Chondrocyte (in vitro differentiated cells): ENCODE measurements around the gene NAAA. TPM values are rescaled to one million over a fixed set of nuclear protein-coding genes. Genes with fewer than 3 reads are reported as not detected.

Source experiments
- DNase-seq: peaks from one replicate; pipeline ENCODE4 v3.0.0; 2021; ENCODE audit warnings: mixed read lengths, low spot score
- H3K27ac Mint-ChIP-seq: one replicate; pipeline ENCODE4 v1.8.0; 2021; ENCODE audit warnings: mild to moderate bottlenecking, moderate library complexity, mixed read lengths; ENCODE audit not compliant: unreplicated experiment
- H3K27me3 Mint-ChIP-seq: 2 replicates; pipeline ENCODE4 v1.8.0; 2021; ENCODE audit warnings: low read depth, mixed read lengths
- H3K36me3 Mint-ChIP-seq: 2 replicates; pipeline ENCODE4 v1.8.0; 2021; ENCODE audit warnings: low read depth, mixed read lengths
- H3K4me1 Mint-ChIP-seq: 2 replicates; pipeline ENCODE4 v1.8.0; 2021; ENCODE audit warnings: low read depth, mild to moderate bottlenecking, mixed read lengths
- H3K4me3 Mint-ChIP-seq: one replicate; pipeline ENCODE4 v1.8.0; 2021; ENCODE audit warnings: mild to moderate bottlenecking, moderate library complexity, mixed read lengths; ENCODE audit not compliant: unreplicated experiment
- H3K9me3 Mint-ChIP-seq: 2 replicates; pipeline ENCODE4 v1.8.0; 2021; ENCODE audit warnings: low read depth, mixed read lengths
- CTCF ChIP-seq: fragments of 200-600 bp; sonication (generic); IDR thresholded peaks from 2 replicates; pipeline ENCODE4 v1.5.0; 2021; ENCODE audit warnings: antibody characterized with exemption, mild to moderate bottlenecking, moderate library complexity
- total RNA-seq: library from RNA; stranded (reverse); gene quantifications from 3 replicates; pipeline ENCODE4 v1.2.1, GENCODE V29; 2021

NAAA gene
- total RNA-seq, 1 donor from 2014 or later, result 18.3 TPM

- H3K36me3 Mint-ChIP-seq, result peaks cover 21% of the 10 kb centered on the region
- DNase-seq, result no peak
Measured at GRCh38 chr4:75924309-75924827, 16.4 kb downstream of the NAAA start.

GRCh38 chr4:75922588-75922987, 18.2 kb downstream of the NAAA start:
- Mint-ChIP-seq H3K36me3 (peaks cover 23% of the 10 kb centered on the region), H3K9me3 (no peaks in the 10 kb centered on the region), H3K4me1 (peaks cover 4% of the 10 kb centered on the region), H3K27me3 (no peaks in the 10 kb centered on the region), H3K27ac (no peak overlapping the region), H3K4me3 (no peak overlapping the region)
- no peak for DNase-seq
- no peak for TF ChIP-seq CTCF

More at GRCh38 chr4:75924309-75924827, 16.4 kb downstream of the NAAA start:
- H3K4me1 Mint-ChIP-seq, result peaks cover 4% of the 10 kb centered on the region
- H3K27ac Mint-ChIP-seq, result no peak overlapping the region
- no peak overlapping the region for H3K4me3 Mint-ChIP-seq
- H3K27me3 Mint-ChIP-seq, result no peaks in the 10 kb centered on the region
- no peaks in the 10 kb centered on the region for H3K9me3 Mint-ChIP-seq
- TF ChIP-seq CTCF, result no peak

DNA sequence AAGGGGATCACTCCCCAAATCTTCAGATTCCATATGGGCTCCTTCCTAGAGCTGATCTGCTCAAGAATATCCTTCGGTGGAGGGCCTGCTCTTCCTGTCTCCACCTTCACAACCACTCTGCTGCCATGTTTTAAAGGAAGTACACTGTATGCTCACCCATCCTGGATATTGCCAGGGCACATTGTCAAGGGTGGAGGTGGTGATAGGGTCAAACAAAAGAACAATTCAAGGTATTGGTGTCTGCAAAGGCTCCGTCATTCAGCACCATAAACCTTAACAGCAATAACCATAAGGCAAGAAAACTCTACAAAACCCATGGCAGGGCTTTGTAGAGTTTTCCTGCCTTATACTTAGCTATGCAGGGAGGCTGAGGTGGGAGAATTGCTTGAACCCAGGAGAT, 18.9 kb downstream of the NAAA start:
- no peaks in the 10 kb centered on the region for H3K27me3 Mint-ChIP-seq
- no peak for TF ChIP-seq CTCF
- peaks cover 4% of the 10 kb centered on the region for H3K4me1 Mint-ChIP-seq
- DNase-seq, result no peak
- H3K27ac Mint-ChIP-seq, result no peak overlapping the region
- peaks cover 22% of the 10 kb centered on the region for H3K36me3 Mint-ChIP-seq
- H3K9me3 Mint-ChIP-seq, result no peaks in the 10 kb centered on the region
- H3K4me3 Mint-ChIP-seq, result no peak overlapping the region

DNA sequence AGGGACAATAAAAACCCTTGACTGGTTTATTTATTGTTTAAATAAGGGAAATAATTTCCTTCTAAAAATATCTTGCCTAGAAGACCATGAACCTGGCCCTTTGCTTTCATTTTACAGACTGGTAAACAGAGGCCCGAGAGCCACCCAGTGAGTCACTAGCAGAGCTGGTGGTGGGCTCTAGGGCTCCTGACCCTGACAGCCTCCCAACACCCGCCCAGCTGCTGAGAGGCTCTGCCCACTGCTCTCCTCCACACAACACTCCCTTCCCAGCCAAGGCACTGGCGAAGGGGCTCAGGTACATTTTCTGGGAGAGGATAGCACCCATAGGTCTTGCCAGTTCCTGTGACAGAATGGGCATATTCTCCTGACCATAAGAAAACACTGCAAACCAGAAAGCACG, 20.5 kb downstream of the NAAA start:
- Mint-ChIP-seq H3K27me3 (no peaks in the 10 kb centered on the region), H3K9me3 (no peaks in the 10 kb centered on the region), H3K27ac (no peak overlapping the region), H3K4me3 (no peak overlapping the region), H3K36me3 (peaks cover 21% of the 10 kb centered on the region), H3K4me1 (peaks cover 8% of the 10 kb centered on the region)
- no peak for DNase-seq
- no peak for TF ChIP-seq CTCF

GRCh38 chr4:75919920-75920319, 20.9 kb downstream of the NAAA start:
- DNase-seq, result no peak
- TF ChIP-seq CTCF, result no peak
- Mint-ChIP-seq H3K4me1 (peaks cover 8% of the 10 kb centered on the region), H3K27me3 (no peaks in the 10 kb centered on the region), H3K36me3 (peaks cover 20% of the 10 kb centered on the region), H3K9me3 (no peaks in the 10 kb centered on the region), H3K4me3 (no peak overlapping the region), H3K27ac (no peak overlapping the region)
